HCT116 (cell line): ENCODE measurements around the gene NAB2. TPM values are rescaled to one million over a fixed set of nuclear protein-coding genes. Genes with fewer than 3 reads are reported as not detected.
A peak's percentile ranks its signal among the peaks of the same experiment; 100 is the strongest.

Experiments
- ATAC-seq: fragments of 200-7000 bp; cut with Tn5 transposase; 2 replicates; pipeline ENCODE4 v1.9.1; 2020; ENCODE audit warnings: mild to moderate bottlenecking, moderate library complexity
- BruUV-seq: library from RNA; stranded (reverse); fragments of 400-500 nt; replicated peaks from 2 replicates; lab custom pipeline; 2021; lab: Mats Ljungman, UMichigan
- CTCF ChIA-PET: fragments of 300-600 bp; sonication (Branson Sonifier 250); formaldehyde crosslinking; loops from one replicate; lab custom pipeline; 2021; ENCODE audit warnings: antibody characterized with exemption; lab: Charles Lee
- POLR2A ChIA-PET: fragments of 300-600, 350-600 bp; sonication (Branson Sonifier 250); formaldehyde crosslinking; loops from one replicate; lab custom pipeline; 2021; ENCODE audit warnings: antibody characterized with exemption; lab: Charles Lee
- RAD21 ChIA-PET, 2 experiments: fragments of 300-600 bp; sonication (Branson Sonifier 250); formaldehyde crosslinking; loops; one replicate each; lab custom pipeline; 2023; ENCODE audit warnings: low total read pairs in 2 of 2; ENCODE audit not compliant: uncharacterized antibody in 2 of 2, unreplicated experiment in 2 of 2, low non-redundant PET in 1 of 2; lab: Charles Lee
- DNase-seq: peaks from one replicate; pipeline ENCODE4 v3.0.0-alpha.2; 2010; ENCODE audit warnings: low read depth, low spot score
- H2AFZ ChIP-seq: fragments of 200-600 bp; shearing (Covaris generic), sonication (generic); 2 replicates; pipeline ENCODE4 v1.6.1; 2017; ENCODE audit warnings: low read depth, mixed run types, mixed read lengths, antibody characterized with exemption, low read length; ENCODE audit not compliant: poor library complexity, severe bottlenecking
- H3K27ac ChIP-seq: 2 replicates; pipeline ENCODE4 v1.5.1; 2012; ENCODE audit warnings: low read depth, low read length
- H3K27me3 ChIP-seq: fragments of 200-600 bp; sonication (generic); 2 replicates; pipeline ENCODE4 v1.6.1; 2016; ENCODE audit warnings: mixed run types, low read length, mixed read lengths; ENCODE audit not compliant: insufficient read depth
- H3K36me3 ChIP-seq, 2 experiments: fragments of 200-500 bp in 1 of 2; fragments of 200-600 bp in 1 of 2; sonication (Bioruptor generic) in 1 of 2; sonication (generic) in 1 of 2; 2 replicates each; pipeline versions ENCODE4 v1.5.1 to v1.6.1; 2014 to 2016; ENCODE audit warnings: low read length in 2 of 2, inconsistent platforms in 1 of 2, mixed read lengths in 1 of 2, mixed run types in 1 of 2; ENCODE audit not compliant: insufficient read depth in 2 of 2, control insufficient read depth in 1 of 2
- H3K4me1 ChIP-seq, 2 experiments: fragments of 200-600 bp in 1 of 2; sonication (generic) in 1 of 2; 2 replicates each; pipeline versions ENCODE4 v1.5.1 to v1.6.1; 2012 to 2017; ENCODE audit warnings: low read length in 2 of 2, inconsistent platforms in 1 of 2, mild to moderate bottlenecking in 1 of 2, mixed read lengths in 1 of 2, mixed run types in 1 of 2, moderate library complexity in 1 of 2; ENCODE audit not compliant: insufficient read depth in 2 of 2, control insufficient read depth in 1 of 2
- H3K4me2 ChIP-seq: fragments of 200-600 bp; sonication (generic); 2 replicates; pipeline ENCODE4 v1.6.1; 2017; ENCODE audit warnings: mixed run types, low read length, mixed read lengths
- H3K4me3 ChIP-seq, 2 experiments: fragments of 200-600 bp in 1 of 2; sonication (generic) in 1 of 2; replicated peaks in 1 of 2; 2 replicates each; pipeline ENCODE4 v1.5.1; 2011 to 2016; ENCODE audit warnings: low read length in 2 of 2, control low read depth in 1 of 2, low read depth in 1 of 2, mild to moderate bottlenecking in 1 of 2, mixed read lengths in 1 of 2, mixed run types in 1 of 2
- H3K79me2 ChIP-seq: fragments of 200-600 bp; sonication (generic); 2 replicates; pipeline ENCODE4 v1.6.1; 2017; ENCODE audit warnings: mild to moderate bottlenecking, mixed run types, low read length, moderate library complexity, mixed read lengths; ENCODE audit not compliant: insufficient read depth
- H3K9ac ChIP-seq: fragments of 200-600 bp; sonication (generic); 2 replicates; pipeline ENCODE4 v1.6.1; 2016; ENCODE audit warnings: low read length, mixed read lengths
- H3K9me2 ChIP-seq: fragments of 200-600 bp; sonication (generic), shearing (Covaris generic); 2 replicates; pipeline ENCODE4 v1.6.1; 2017; ENCODE audit warnings: mixed run types, mild to moderate bottlenecking, moderate library complexity; ENCODE audit not compliant: insufficient read depth
- H3K9me3 ChIP-seq, 2 experiments: fragments of 200-500 bp in 1 of 2; fragments of 200-600 bp in 1 of 2; sonication (Bioruptor generic) in 1 of 2; sonication (generic) in 1 of 2; 2 replicates each; pipeline ENCODE4 v1.6.1; 2014 to 2017; ENCODE audit warnings: low read length in 2 of 2, mixed read lengths in 2 of 2, inconsistent platforms in 1 of 2, low read depth in 1 of 2, mild to moderate bottlenecking in 1 of 2, mixed run types in 1 of 2, moderate library complexity in 1 of 2; ENCODE audit not compliant: control insufficient read depth in 1 of 2, insufficient read depth in 1 of 2
- H4K20me1 ChIP-seq: fragments of 200-600 bp; sonication (generic), shearing (Covaris generic); 2 replicates; pipeline ENCODE4 v1.6.1; 2017; ENCODE audit warnings: mixed run types, mild to moderate bottlenecking, moderate library complexity; ENCODE audit not compliant: insufficient read depth
- CEBPB ChIP-seq: IDR thresholded peaks from 2 replicates; pipeline ENCODE4 v1.6.1; 2012; ENCODE audit warnings: low read depth
- ELF1 ChIP-seq: IDR thresholded peaks from 2 replicates; pipeline ENCODE4 v1.6.1; 2012; ENCODE audit warnings: low read depth, borderline replicate concordance
- intact Hi-C: fragments of 100-400 bp; cut with micrococcal nuclease; formaldehyde crosslinking; loops from 2 replicates; pipeline ENCODE4 v1.10.0; 2022
- total RNA-seq: library from RNA; stranded (reverse); gene quantifications from one replicate; pipeline ENCODE4 v1.2.1, GENCODE V29; 2021; ENCODE audit not compliant: unreplicated experiment
- TF ChIP-seq, protein P1 (sequence below), 3 experiments: fragments of 200-600 bp in 1 of 3; sonication (generic) in 1 of 3; IDR thresholded peaks in 2 of 3; conservative IDR thresholded peaks in 1 of 3; 2 replicates each; pipeline ENCODE4 v1.5.1; 2012 to 2017; ENCODE audit warnings: low read depth in 2 of 3, low read length in 2 of 3, antibody characterized with exemption in 1 of 3, borderline replicate concordance in 1 of 3, control low read depth in 1 of 3, mild to moderate bottlenecking in 1 of 3, mixed read lengths in 1 of 3, mixed run types in 1 of 3, moderate library complexity in 1 of 3; ENCODE audit not compliant: insufficient read depth in 1 of 3
- TF ChIP-seq, protein P2 (sequence below): IDR thresholded peaks from 2 replicates; pipeline ENCODE4 v1.6.1; 2012; ENCODE audit warnings: low read depth

Gene NAB2
- total RNA-seq, 1 experiment from 2014 or later = 77.1 TPM

DNA sequence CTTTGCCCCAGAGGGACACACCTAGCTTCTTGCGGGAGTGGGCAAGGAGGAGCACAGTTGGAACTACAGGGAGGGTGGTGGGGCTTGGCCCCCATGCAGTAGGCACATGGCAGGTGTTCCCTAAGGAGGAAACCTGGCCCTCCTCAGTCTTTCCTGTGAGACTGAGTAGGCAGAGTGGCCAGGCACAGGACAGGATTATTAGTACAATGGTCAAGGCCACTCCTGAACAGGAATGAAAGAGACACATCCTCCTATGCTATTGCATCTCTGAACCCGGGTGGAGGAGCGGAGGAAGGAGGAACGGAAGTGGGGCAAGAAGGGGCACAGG lies 39.8 kb upstream of the NAB2 start:
- POLR2A ChIA-PET = no interaction called here
- CTCF ChIA-PET = no interaction called here
- ATAC-seq (no peak), DNase-seq (no peak)
- Histone ChIP-seq H3K27me3 (no peaks in the 10 kb centered on the region; the same call in 1 of the 2 replicates), H3K9me3 (no peaks in the 10 kb centered on the region), H3K4me2 (0 out of 2 replicates have a peak overlapping the region, but pooled peaks have one; percentile 8), H3K4me3 (no peak overlapping the region), H3K36me3 (no peaks in the 10 kb centered on the region), H3K79me2 (no peaks in the 10 kb centered on the region), H3K4me1 (peaks cover 4 to 26% of the 10 kb centered on the region in 2 experiments), H3K9ac (no peak overlapping the region), H3K9me2 (no peaks in the 10 kb centered on the region), H3K27ac (no peak overlapping the region), H4K20me1 (no peaks in the 10 kb centered on the region), H2AFZ (no peak overlapping the region)
- BruUV-seq = no TSS peak
- intact Hi-C loops = no loop called here
- RAD21 ChIA-PET = no interaction called here
- TF ChIP-seq ELF1 (no peak), CEBPB (no peak)

DNA sequence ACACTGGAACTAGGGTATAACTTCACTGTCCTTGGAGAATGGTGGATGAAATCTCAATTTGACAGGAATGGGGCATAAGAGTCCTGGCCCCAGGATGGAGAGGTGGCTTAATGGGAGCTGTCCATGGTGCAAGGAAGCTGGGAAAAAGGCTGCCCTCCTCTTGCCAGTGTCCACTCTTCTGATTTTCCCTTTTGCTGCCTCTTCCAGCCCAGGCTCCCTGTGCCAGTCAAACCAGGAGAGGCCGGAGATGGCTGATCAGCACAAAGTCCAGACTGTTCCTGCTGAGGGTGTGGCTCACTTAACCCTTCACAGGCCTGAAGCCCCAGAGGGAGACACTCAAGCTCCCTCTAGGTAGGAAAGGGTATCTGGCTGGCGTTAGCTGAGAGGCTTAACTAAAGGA lies 39.0 kb upstream of the NAB2 start, which contains the start of gene MYO1A:
Gene MYO1A, minus strand, starts transcription at position 240 of the 400 bp plus-strand sequence. CDS start 1,806 bp downstream, outside the sequence.
- H3K79me2 ChIP-seq = no peaks in the 10 kb centered on the region
- H3K4me2 ChIP-seq = peak within 1 kb of the TSS; percentile 23; the same call in 1 of the 2 replicates
- RAD21 ChIA-PET = no interaction called here
- H3K27ac ChIP-seq = no peak within 1 kb of the TSS
- POLR2A ChIA-PET = no interaction called here
- intact Hi-C loops = no loop called here
- H2AFZ ChIP-seq = no peak within 1 kb of the TSS
- no peak within 1 kb of the TSS for H3K9ac ChIP-seq
- H3K27me3 ChIP-seq = no peaks in the 10 kb centered on the region; the same call in 1 of the 2 replicates
- DNase-seq (no peak), ATAC-seq (peak; percentile 42; the same call in 1 of the 2 replicates)
- H3K9me3 ChIP-seq = no peaks in the 10 kb centered on the region
- no peaks in the 10 kb centered on the region for H3K36me3 ChIP-seq
- no TSS peak for BruUV-seq
- no peak within 1 kb of the TSS for H3K4me3 ChIP-seq
- CTCF ChIA-PET = interaction anchor here (1.3 to 1.6 kb wide), 2 partner anchors 9 to 20 kb away, joined by 3 to 4 read pairs; no protein-coding TSS in a partner anchor
- TF ChIP-seq, protein P1, sequence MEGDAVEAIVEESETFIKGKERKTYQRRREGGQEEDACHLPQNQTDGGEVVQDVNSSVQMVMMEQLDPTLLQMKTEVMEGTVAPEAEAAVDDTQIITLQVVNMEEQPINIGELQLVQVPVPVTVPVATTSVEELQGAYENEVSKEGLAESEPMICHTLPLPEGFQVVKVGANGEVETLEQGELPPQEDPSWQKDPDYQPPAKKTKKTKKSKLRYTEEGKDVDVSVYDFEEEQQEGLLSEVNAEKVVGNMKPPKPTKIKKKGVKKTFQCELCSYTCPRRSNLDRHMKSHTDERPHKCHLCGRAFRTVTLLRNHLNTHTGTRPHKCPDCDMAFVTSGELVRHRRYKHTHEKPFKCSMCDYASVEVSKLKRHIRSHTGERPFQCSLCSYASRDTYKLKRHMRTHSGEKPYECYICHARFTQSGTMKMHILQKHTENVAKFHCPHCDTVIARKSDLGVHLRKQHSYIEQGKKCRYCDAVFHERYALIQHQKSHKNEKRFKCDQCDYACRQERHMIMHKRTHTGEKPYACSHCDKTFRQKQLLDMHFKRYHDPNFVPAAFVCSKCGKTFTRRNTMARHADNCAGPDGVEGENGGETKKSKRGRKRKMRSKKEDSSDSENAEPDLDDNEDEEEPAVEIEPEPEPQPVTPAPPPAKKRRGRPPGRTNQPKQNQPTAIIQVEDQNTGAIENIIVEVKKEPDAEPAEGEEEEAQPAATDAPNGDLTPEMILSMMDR (IDR thresholded peaks at IDR 0.05 in 2 of 3, conservative IDR thresholded peaks at IDR 0.05 in 1 of 3; ENCODE audit: borderline replicate concordance in 1 of 3, insufficient read depth in 1 of 3, low read depth in 2 of 3, low read length in 2 of 3) = no peak
- TF ChIP-seq, protein P2, sequence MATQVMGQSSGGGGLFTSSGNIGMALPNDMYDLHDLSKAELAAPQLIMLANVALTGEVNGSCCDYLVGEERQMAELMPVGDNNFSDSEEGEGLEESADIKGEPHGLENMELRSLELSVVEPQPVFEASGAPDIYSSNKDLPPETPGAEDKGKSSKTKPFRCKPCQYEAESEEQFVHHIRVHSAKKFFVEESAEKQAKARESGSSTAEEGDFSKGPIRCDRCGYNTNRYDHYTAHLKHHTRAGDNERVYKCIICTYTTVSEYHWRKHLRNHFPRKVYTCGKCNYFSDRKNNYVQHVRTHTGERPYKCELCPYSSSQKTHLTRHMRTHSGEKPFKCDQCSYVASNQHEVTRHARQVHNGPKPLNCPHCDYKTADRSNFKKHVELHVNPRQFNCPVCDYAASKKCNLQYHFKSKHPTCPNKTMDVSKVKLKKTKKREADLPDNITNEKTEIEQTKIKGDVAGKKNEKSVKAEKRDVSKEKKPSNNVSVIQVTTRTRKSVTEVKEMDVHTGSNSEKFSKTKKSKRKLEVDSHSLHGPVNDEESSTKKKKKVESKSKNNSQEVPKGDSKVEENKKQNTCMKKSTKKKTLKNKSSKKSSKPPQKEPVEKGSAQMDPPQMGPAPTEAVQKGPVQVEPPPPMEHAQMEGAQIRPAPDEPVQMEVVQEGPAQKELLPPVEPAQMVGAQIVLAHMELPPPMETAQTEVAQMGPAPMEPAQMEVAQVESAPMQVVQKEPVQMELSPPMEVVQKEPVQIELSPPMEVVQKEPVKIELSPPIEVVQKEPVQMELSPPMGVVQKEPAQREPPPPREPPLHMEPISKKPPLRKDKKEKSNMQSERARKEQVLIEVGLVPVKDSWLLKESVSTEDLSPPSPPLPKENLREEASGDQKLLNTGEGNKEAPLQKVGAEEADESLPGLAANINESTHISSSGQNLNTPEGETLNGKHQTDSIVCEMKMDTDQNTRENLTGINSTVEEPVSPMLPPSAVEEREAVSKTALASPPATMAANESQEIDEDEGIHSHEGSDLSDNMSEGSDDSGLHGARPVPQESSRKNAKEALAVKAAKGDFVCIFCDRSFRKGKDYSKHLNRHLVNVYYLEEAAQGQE = peak; percentile 81
- peaks cover 4 to 26% of the 10 kb centered on the region in 2 experiments for H3K4me1 ChIP-seq
- no peaks in the 10 kb centered on the region for H3K9me2 ChIP-seq
- no peaks in the 10 kb centered on the region for H4K20me1 ChIP-seq
